HepG2 (cell line): ENCODE measurements around the gene PAM16. TPM values are rescaled to one million over a fixed set of nuclear protein-coding genes. Genes with fewer than 3 reads are reported as not detected.

Experiments used
- CENPX ChIP-seq: sonication (generic); formaldehyde crosslinking; IDR thresholded peaks from 2 replicates; pipeline ENCODE4 v1.9.0; 2021; ENCODE audit warnings: mild to moderate bottlenecking, missing genetic modification reagents, moderate library complexity
- ETV5 ChIP-seq: IDR thresholded peaks from 2 replicates; pipeline ENCODE4 v1.6.1; 2018; ENCODE audit warnings: missing biosample characterization, missing genetic modification reagents, inconsistent platforms, borderline replicate concordance
- GATAD2A ChIP-seq: IDR thresholded peaks from 2 replicates; pipeline ENCODE4 v1.6.1; 2016
- MEIS2 ChIP-seq: sonication (generic); formaldehyde crosslinking; IDR thresholded peaks from 2 replicates; pipeline ENCODE4 v1.9.0; 2021; ENCODE audit warnings: mild to moderate bottlenecking, missing genetic modification reagents
- ONECUT2 ChIP-seq: sonication (generic); formaldehyde crosslinking; IDR thresholded peaks from 2 replicates; pipeline ENCODE4 v1.4.0; 2020; ENCODE audit warnings: missing genetic modification reagents
- ZNF777 ChIP-seq: sonication (generic); formaldehyde crosslinking; IDR thresholded peaks from 2 replicates; pipeline ENCODE4 v1.4.0; 2020; ENCODE audit warnings: missing genetic modification reagents
- ZNF792 ChIP-seq: IDR thresholded peaks from 2 replicates; pipeline ENCODE4 v1.6.1; 2016
- polyA plus RNA-seq, 8 experiments: library from polyadenylated mRNA; depleted of rRNA in 3 of 8; stranded (reverse) in 7 of 8; unstranded in 1 of 8; fragments of >200 nt; fragmentation: Illumina TruSeq in 4 of 8; extraction: Trizol in 4 of 8; gene quantifications; 2 replicates each; pipeline versions ENCODE4 v1.2.1 to v1.2.3, GENCODE V29; 2011 to 2016; ENCODE audit warnings: low read depth in 4 of 8, missing spikeins in 1 of 8, mixed read lengths in 1 of 8; ENCODE audit not compliant: insufficient read depth in 1 of 8
- total RNA-seq, 5 experiments: library from RNA; depleted of rRNA; stranded (reverse); fragments of >200 nt; fragmentation: Illumina TruSeq; extraction: Trizol; gene quantifications; 2 replicates each; pipeline ENCODE4 v1.2.3, GENCODE V29; 2016; ENCODE audit warnings: low read depth in 1 of 5
- TF ChIP-seq, protein P1 (sequence below): sonication (generic); formaldehyde crosslinking; IDR thresholded peaks from 2 replicates; pipeline ENCODE4 v1.4.0; 2020; ENCODE audit warnings: low read depth, mild to moderate bottlenecking, missing genetic modification reagents
- TF ChIP-seq, protein P2 (sequence below): sonication (generic); formaldehyde crosslinking; conservative IDR thresholded peaks from 2 replicates; pipeline ENCODE4 v1.4.0; 2020; ENCODE audit warnings: missing genetic modification reagents
- TF ChIP-seq, protein P3 (sequence below): IDR thresholded peaks from 2 replicates; pipeline ENCODE4 v1.6.1; 2016; ENCODE audit warnings: missing compliant biosample characterization, missing genetic modification reagents, borderline replicate concordance

The PAM16 gene
- total and polyA plus RNA-seq, 2 of the 13 experiments (the other 11 are each of a cell fraction or from before 2014, with no cell fraction given), result 51.5 to 51.8 TPM

DNA sequence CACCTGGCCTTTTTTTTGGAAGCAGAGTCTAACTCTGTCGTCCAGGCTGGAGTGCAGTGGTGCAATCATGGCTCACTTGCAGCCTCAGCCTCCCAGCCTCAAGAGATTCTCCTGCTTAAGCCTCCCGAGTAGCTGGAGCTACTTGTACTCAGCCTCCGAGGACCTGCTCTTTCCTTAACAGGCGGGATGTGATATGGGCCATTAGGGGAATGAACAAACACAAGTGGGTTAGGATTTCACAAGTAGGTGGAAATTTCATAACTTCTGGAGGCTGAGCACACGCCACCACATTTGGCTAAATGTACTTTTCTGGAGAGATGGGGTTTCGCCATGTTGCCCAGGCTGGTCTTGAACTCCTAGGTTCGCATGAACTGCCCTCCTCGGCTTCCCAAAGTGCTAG, 4.1 kb downstream of the PAM16 start (continued):
- TF ChIP-seq GATAD2A (CRISPR knock-in tag) (peak; percentile 39), CENPX (CRISPR knock-in tag) (no peak), ONECUT2 (CRISPR knock-in tag) (no peak), ZNF777 (no peak), ETV5 (CRISPR knock-in tag) (no peak), ZNF792 (CRISPR knock-in tag) (no peak), MEIS2 (CRISPR knock-in tag) (no peak)
- TF ChIP-seq, protein P1, sequence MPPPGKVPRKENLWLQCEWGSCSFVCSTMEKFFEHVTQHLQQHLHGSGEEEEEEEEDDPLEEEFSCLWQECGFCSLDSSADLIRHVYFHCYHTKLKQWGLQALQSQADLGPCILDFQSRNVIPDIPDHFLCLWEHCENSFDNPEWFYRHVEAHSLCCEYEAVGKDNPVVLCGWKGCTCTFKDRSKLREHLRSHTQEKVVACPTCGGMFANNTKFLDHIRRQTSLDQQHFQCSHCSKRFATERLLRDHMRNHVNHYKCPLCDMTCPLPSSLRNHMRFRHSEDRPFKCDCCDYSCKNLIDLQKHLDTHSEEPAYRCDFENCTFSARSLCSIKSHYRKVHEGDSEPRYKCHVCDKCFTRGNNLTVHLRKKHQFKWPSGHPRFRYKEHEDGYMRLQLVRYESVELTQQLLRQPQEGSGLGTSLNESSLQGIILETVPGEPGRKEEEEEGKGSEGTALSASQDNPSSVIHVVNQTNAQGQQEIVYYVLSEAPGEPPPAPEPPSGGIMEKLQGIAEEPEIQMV, result 0 out of 2 replicates have a peak, but pooled peaks have one; percentile 33
- TF ChIP-seq, protein P2, sequence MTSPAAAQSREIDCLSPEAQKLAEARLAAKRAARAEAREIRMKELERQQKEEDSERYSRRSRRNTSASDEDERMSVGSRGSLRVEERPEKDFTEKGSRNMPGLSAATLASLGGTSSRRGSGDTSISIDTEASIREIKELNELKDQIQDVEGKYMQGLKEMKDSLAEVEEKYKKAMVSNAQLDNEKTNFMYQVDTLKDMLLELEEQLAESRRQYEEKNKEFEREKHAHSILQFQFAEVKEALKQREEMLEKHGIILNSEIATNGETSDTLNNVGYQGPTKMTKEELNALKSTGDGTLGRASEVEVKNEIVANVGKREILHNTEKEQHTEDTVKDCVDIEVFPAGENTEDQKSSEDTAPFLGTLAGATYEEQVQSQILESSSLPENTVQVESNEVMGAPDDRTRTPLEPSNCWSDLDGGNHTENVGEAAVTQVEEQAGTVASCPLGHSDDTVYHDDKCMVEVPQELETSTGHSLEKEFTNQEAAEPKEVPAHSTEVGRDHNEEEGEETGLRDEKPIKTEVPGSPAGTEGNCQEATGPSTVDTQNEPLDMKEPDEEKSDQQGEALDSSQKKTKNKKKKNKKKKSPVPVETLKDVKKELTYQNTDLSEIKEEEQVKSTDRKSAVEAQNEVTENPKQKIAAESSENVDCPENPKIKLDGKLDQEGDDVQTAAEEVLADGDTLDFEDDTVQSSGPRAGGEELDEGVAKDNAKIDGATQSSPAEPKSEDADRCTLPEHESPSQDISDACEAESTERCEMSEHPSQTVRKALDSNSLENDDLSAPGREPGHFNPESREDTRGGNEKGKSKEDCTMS (CRISPR knock-in tag), result no peak
- TF ChIP-seq, protein P3, sequence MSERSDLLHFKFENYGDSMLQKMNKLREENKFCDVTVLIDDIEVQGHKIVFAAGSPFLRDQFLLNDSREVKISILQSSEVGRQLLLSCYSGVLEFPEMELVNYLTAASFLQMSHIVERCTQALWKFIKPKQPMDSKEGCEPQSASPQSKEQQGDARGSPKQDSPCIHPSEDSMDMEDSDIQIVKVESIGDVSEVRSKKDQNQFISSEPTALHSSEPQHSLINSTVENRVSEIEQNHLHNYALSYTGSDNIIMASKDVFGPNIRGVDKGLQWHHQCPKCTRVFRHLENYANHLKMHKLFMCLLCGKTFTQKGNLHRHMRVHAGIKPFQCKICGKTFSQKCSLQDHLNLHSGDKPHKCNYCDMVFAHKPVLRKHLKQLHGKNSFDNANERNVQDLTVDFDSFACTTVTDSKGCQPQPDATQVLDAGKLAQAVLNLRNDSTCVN, result peak; percentile 96
- TF ChIP-seq, all 625 proteins: peak for 8
